ENCODE measurements around the gene PRM2.

Gene PRM2

DNA sequence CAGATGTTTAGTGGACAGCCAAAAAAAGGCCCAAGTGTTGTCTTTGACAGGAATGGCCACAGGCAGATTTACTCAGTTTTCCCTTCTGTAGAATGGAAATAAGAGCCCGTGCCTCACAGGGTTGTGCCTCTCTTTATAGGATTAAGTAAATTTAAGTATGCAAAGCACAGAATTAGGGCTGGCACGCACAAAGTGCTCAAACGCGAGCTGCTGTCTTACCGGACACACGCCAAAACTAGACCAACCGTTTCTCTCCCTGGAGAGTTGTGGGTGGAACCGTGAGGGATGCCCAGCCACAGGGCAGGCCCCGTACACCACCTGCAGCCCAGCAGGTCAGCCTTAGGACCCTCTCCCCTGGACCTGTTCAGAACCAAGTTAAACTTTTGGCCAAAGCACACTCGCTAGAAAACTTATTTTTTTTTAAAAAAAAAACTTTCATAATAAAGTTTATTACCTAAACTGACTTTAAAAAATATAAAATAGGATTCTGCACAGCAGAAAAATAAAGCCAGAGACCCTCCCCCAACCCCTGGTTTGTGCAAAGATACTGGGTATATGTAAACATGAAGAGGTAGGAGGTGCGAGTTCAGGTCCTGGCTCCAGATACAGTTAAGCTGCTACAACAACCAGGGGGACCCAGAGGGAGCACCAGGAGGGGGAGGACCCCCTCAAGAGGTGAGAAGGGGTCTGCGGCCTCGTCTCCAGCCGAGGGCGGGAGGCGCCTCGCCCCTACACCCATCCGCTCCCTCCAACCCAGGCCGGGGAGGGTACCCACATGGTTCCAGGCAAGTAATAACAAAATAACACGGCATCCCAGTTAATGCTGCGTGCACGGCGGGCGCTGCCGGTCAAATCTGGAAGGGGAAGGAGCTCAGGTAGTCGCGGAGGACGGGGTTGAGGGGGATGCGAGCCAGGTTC is 22.0 kb downstream of the PRM2 start (continued):
- TF ChIP-seq, protein P1, sequence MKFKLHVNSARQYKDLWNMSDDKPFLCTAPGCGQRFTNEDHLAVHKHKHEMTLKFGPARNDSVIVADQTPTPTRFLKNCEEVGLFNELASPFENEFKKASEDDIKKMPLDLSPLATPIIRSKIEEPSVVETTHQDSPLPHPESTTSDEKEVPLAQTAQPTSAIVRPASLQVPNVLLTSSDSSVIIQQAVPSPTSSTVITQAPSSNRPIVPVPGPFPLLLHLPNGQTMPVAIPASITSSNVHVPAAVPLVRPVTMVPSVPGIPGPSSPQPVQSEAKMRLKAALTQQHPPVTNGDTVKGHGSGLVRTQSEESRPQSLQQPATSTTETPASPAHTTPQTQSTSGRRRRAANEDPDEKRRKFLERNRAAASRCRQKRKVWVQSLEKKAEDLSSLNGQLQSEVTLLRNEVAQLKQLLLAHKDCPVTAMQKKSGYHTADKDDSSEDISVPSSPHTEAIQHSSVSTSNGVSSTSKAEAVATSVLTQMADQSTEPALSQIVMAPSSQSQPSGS (tag by site-specific recombination; IDR thresholded peaks at IDR 0.05; ENCODE audit: low read depth): no peak
- TF ChIP-seq ZSCAN18 (tag by site-specific recombination; IDR thresholded peaks at IDR 0.05) (no peak), ZNF530 (tag by site-specific recombination; IDR thresholded peaks at IDR 0.05; ENCODE audit: low read depth) (no peak), GLI4 (tag by site-specific recombination; IDR thresholded peaks at IDR 0.05) (no peak), ZNF221 (tag by site-specific recombination; IDR thresholded peaks at IDR 0.05; ENCODE audit: borderline replicate concordance) (no peak), KLF17 (tag by site-specific recombination; IDR thresholded peaks at IDR 0.05) (no peak), ZNF239 (tag by site-specific recombination; IDR thresholded peaks at IDR 0.05) (no peak), SALL2 (tag by site-specific recombination; IDR thresholded peaks at IDR 0.05; ENCODE audit: borderline replicate concordance) (no peak), ZBTB8A (tag by site-specific recombination; IDR thresholded peaks at IDR 0.05) (no peak), ZNF133 (tag by site-specific recombination; IDR thresholded peaks at IDR 0.05) (no peak)
- TF ChIP-seq, protein P2, sequence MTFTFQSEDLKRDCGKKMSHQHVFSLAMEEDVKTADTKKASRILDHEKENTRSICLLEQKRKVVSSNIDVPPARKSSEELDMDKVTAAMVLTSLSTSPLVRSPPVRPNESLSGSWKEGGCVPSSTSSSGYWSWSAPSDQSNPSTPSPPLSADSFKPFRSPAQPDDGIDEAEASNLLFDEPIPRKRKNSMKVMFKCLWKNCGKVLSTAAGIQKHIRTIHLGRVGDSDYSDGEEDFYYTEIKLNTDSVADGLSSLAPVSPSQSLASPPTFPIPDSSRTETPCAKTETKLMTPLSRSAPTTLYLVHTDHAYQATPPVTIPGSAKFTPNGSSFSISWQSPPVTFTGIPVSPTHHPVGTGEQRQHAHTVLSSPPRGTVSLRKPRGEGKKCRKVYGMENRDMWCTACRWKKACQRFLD (tag by site-specific recombination; IDR thresholded peaks at IDR 0.05): no peak

GRCh38 chr16:11253009-11253994 is 23.0 kb downstream of the PRM2 start:
- Histone ChIP-seq H3K4me1 (ENCODE audit: control insufficient read depth, insufficient read depth, low read length) (peaks cover 5% of the 10 kb centered on the region; the same call in 1 of the 2 replicates), H3K9me3 (ENCODE audit: control insufficient read depth, insufficient read depth, low read depth, low read length) (no peaks in the 10 kb centered on the region), H3K36me3 (ENCODE audit: control insufficient read depth in 2 of 2, insufficient read depth in 1 of 2, low read length in 2 of 2) (no peaks in the 10 kb centered on the region), H3K4me3 (ENCODE audit: low read depth, low read length) (no peak overlapping the region), H3K27ac (ENCODE audit: extremely low read depth, low read depth, low read length) (no peak overlapping the region)
- CTCF ChIA-PET: interaction anchor here (0.5 to 6.8 kb wide), 4 partner anchors 8 to 299 kb away, joined by 3 to 58 read pairs (median 6); no protein-coding TSS in a partner anchor
- POLR2A ChIA-PET: interaction anchor here (1.0 kb wide), 1 partner anchor 99 kb away, joined by 4 read pairs; no protein-coding TSS in a partner anchor
- TF ChIP-seq ZNF747 (tag by site-specific recombination; IDR thresholded peaks at IDR 0.05): no peak

- Histone ChIP-seq H3K27ac (ENCODE audit: extremely low read depth, low read depth, low read length) (no peak overlapping the region), H3K9me3 (ENCODE audit: control insufficient read depth, insufficient read depth, low read depth, low read length) (no peaks in the 10 kb centered on the region), H3K4me1 (ENCODE audit: control insufficient read depth, insufficient read depth, low read length) (peaks cover 5% of the 10 kb centered on the region; the same call in 1 of the 2 replicates), H3K4me3 (ENCODE audit: low read depth, low read length) (no peak overlapping the region), H3K36me3 (ENCODE audit: control insufficient read depth in 2 of 2, insufficient read depth in 1 of 2, low read length in 2 of 2) (no peaks in the 10 kb centered on the region)
- ChIA-PET POLR2A (interaction anchor here (0.5 kb wide), 1 partner anchor 94 kb away, joined by 6 read pairs; no protein-coding TSS in a partner anchor), CTCF (interaction anchor here (1.2 to 1.6 kb wide), 2 partner anchors 280 to 298 kb away, joined by 5 to 7 read pairs; no protein-coding TSS in a partner anchor)
- no peak for TF ChIP-seq ZNF473 (tag by site-specific recombination; IDR thresholded peaks at IDR 0.05)
- no peak for TF ChIP-seq ZNF544 (tag by site-specific recombination; IDR thresholded peaks at IDR 0.05)
- no peak for TF ChIP-seq SP2 (tag by site-specific recombination; IDR thresholded peaks at IDR 0.05)
- no peak for TF ChIP-seq ZNF830 (tag by site-specific recombination; IDR thresholded peaks at IDR 0.05; ENCODE audit: low read depth)
- TF ChIP-seq ZNF610 (tag by site-specific recombination; IDR thresholded peaks at IDR 0.05; ENCODE audit: borderline replicate concordance): no peak
- TF ChIP-seq PRDM1 (tag by site-specific recombination; IDR thresholded peaks at IDR 0.05): no peak
- no peak for TF ChIP-seq ZNF626 (tag by site-specific recombination; IDR thresholded peaks at IDR 0.05)
- no peak for TF ChIP-seq PRDM4 (tag by site-specific recombination; IDR thresholded peaks at IDR 0.05)
Observed at GRCh38 chr16:11252482-11252931, 23.8 kb downstream of the PRM2 start.

All from HEK293 (cell line).